ENCODE results near the gene SMAGP.

- TF ChIP-seq CTCF (conservative IDR thresholded peaks at IDR 0.05; ENCODE audit: low read depth, low read length) (no peak), EZH2 (IDR thresholded peaks at IDR 0.05; ENCODE audit: low read length, unreplicated experiment) (no peak), EZH2phosphoT487 (IDR thresholded peaks at IDR 0.05; ENCODE audit: borderline replicate concordance, low read length) (no peak)
These were observed at the start of gene SMAGP for GRCh38 chr12:51270067-51270950.

Data from PC-3 (cell line).